ENCODE data around the gene HIVEP3. TPM values are rescaled to one million over a fixed set of nuclear protein-coding genes. Genes with fewer than 3 reads are reported as not detected.
A peak's percentile ranks its signal among the peaks of the same experiment; 100 is the strongest.

Gene HIVEP3
- total RNA-seq, 4 donors from 2014 or later = 1.4 to 3.0 (median 2.3) TPM

GRCh38 chr1:41479808-41480160, 438.9 kb downstream of the HIVEP3 start:
- TF ChIP-seq POLR2A (IDR thresholded peaks at IDR 0.05; ENCODE audit: low read depth) (no peak), EP300 (IDR thresholded peaks at IDR 0.05) (no peak), CTCF (IDR thresholded peaks at IDR 0.05) (no peak), POLR2AphosphoS5 (IDR thresholded peaks at IDR 0.05) (no peak)
- Histone ChIP-seq H3K27ac (replicated peaks in 1 of 4) (peak overlapping the region in 3 of 4 donors; percentile 39 to 71 (median 64)), H3K27me3 (no peaks in the 10 kb centered on the region), H3K4me1 (peaks cover 52 to 91% (median 75%) of the 10 kb centered on the region in 4 donors), H3K4me3 (no peak overlapping the region), H3K9me3 (no peaks in the 10 kb centered on the region), H3K36me3 (no peaks in the 10 kb centered on the region)
- intact Hi-C loops (cut with DNase I) = no loop called here
- DNase-seq (ENCODE audit: extremely low spot score) = no peak
- whole genome bisulfite sequencing = 93% methylated on average over 2 of the region's 3 CpGs

GRCh38 chr1:41479000-41479807, 439.5 kb downstream of the HIVEP3 start:
- intact Hi-C loops (cut with DNase I) = no loop called here

GRCh38 chr1:41478118-41478748, 440.5 kb downstream of the HIVEP3 start:
- intact Hi-C loops (cut with DNase I) = no loop called here
- no peaks in the 10 kb centered on the region for H3K36me3 ChIP-seq
- no peaks in the 10 kb centered on the region for H3K9me3 ChIP-seq
- no peak for DNase-seq (ENCODE audit: extremely low spot score)
- TF ChIP-seq POLR2A (IDR thresholded peaks at IDR 0.05; ENCODE audit: low read depth) (no peak), EP300 (IDR thresholded peaks at IDR 0.05) (no peak), CTCF (IDR thresholded peaks at IDR 0.05) (no peak), POLR2AphosphoS5 (IDR thresholded peaks at IDR 0.05) (no peak)
- H3K27me3 ChIP-seq = no peaks in the 10 kb centered on the region
- H3K4me3 ChIP-seq = no peak overlapping the region
- H3K27ac ChIP-seq (replicated peaks in 1 of 4) = peak overlapping the region; percentile 39 to 71 (median 56)
- peaks cover 53 to 90% (median 73%) of the 10 kb centered on the region in 4 donors for H3K4me1 ChIP-seq
- WGBS = 89% methylated on average over 12 of the region's 12 CpGs

More at GRCh38 chr1:41479000-41479807, 439.5 kb downstream of the HIVEP3 start:
- TF ChIP-seq CTCF (IDR thresholded peaks at IDR 0.05) (no peak), POLR2AphosphoS5 (IDR thresholded peaks at IDR 0.05) (peak in 1 of 2 donors; percentile 60), POLR2A (IDR thresholded peaks at IDR 0.05; ENCODE audit: low read depth) (no peak)
- H3K4me3 ChIP-seq = no peak overlapping the region
- H3K27me3 ChIP-seq = no peaks in the 10 kb centered on the region
- no peaks in the 10 kb centered on the region for H3K9me3 ChIP-seq
- 53% methylated on average over 17 of the region's 19 CpGs for WGBS
- no peak for DNase-seq (ENCODE audit: extremely low spot score)
- peak overlapping the region; percentile 39 to 71 (median 56) for H3K27ac ChIP-seq (replicated peaks in 1 of 4)
- no peaks in the 10 kb centered on the region for H3K36me3 ChIP-seq
- H3K4me1 ChIP-seq = peaks cover 52 to 91% (median 75%) of the 10 kb centered on the region in 4 donors

- TF ChIP-seq POLR2A (IDR thresholded peaks at IDR 0.05; ENCODE audit: low read depth) (no peak), EP300 (IDR thresholded peaks at IDR 0.05) (no peak), CTCF (IDR thresholded peaks at IDR 0.05) (no peak), POLR2AphosphoS5 (IDR thresholded peaks at IDR 0.05) (no peak)
- no peak for DNase-seq (ENCODE audit: extremely low spot score)
- 73% methylated on average over 10 of the region's 11 CpGs for WGBS
- H3K4me3 ChIP-seq = no peak overlapping the region
- no peaks in the 10 kb centered on the region for H3K9me3 ChIP-seq
- H3K27ac ChIP-seq (replicated peaks in 1 of 4) = no peak overlapping the region
- intact Hi-C loops (cut with DNase I) = no loop called here
- no peaks in the 10 kb centered on the region for H3K27me3 ChIP-seq
- no peaks in the 10 kb centered on the region for H3K36me3 ChIP-seq
- peaks cover 42 to 77% (median 60%) of the 10 kb centered on the region in 4 donors for H3K4me1 ChIP-seq
These were observed 441.8 kb downstream of the HIVEP3 start for GRCh38 chr1:41476807-41477361.
